ENCODE results near the gene PUS3. TPM values are rescaled to one million over a fixed set of nuclear protein-coding genes. Genes with fewer than 3 reads are reported as not detected.

PUS3 gene
- total and polyA plus RNA-seq, 2 experiments from 2014 or later: 8.3 to 10.7 TPM

- Histone ChIP-seq H3K9me2 (ENCODE audit: insufficient read depth) (no peaks in the 10 kb centered on the region), H3K36me3 (ENCODE audit: low read depth) (no peaks in the 10 kb centered on the region), H3K4me1 (ENCODE audit: insufficient read depth) (no peaks in the 10 kb centered on the region), H3K27me3 (replicated peaks; ENCODE audit: insufficient read depth) (peaks cover 47% of the 10 kb centered on the region), H3K9me3 (ENCODE audit: low read depth) (no peaks in the 10 kb centered on the region), H3K79me2 (ENCODE audit: insufficient read depth) (no peaks in the 10 kb centered on the region), H2AFZ (no peak overlapping the region), H4K20me1 (ENCODE audit: insufficient read depth) (no peaks in the 10 kb centered on the region), H3F3A (ENCODE audit: insufficient read depth) (no peaks in the 10 kb centered on the region), H3K4me3 (no peak overlapping the region), H3K9ac (no peak overlapping the region), H3K27ac (no peak overlapping the region), H3K4me2 (ENCODE audit: unreplicated experiment) (no peak overlapping the region)
- WGBS, 2 experiments (ENCODE audit: low coverage in 1 of 2, low lambda C conversion rate in 2 of 2, missing lambda C conversion rate in 2 of 2): 82 to 83% methylated on average over 8 of the region's 8 CpGs
- in situ Hi-C loops (cut with MboI): loop anchor here (5.0 kb wide), 1 partner anchor 274 kb away; no protein-coding TSS in a partner anchor
- TF ChIP-seq EZH2phosphoT487 (IDR thresholded peaks at IDR 0.05; ENCODE audit: insufficient read depth, low read depth) (no peak), EZH2 (IDR thresholded peaks at IDR 0.05; ENCODE audit: insufficient read depth, poor library complexity, severe bottlenecking) (no peak)
- DNase-seq: no peak
Observed at GRCh38 chr11:125923633-125924032, 20.6 kb upstream of the PUS3 start.

GRCh38 chr11:125923012-125923579 is 20.1 kb upstream of the PUS3 start:
- H4K20me1 ChIP-seq (ENCODE audit: insufficient read depth): no peaks in the 10 kb centered on the region
- H3K9me3 ChIP-seq (ENCODE audit: low read depth): no peaks in the 10 kb centered on the region
- TF ChIP-seq EZH2 (IDR thresholded peaks at IDR 0.05; ENCODE audit: insufficient read depth, poor library complexity, severe bottlenecking) (no peak), EZH2phosphoT487 (IDR thresholded peaks at IDR 0.05; ENCODE audit: insufficient read depth, low read depth) (no peak)
- in situ Hi-C loops (cut with MboI): loop anchor here (5.0 kb wide), 1 partner anchor 274 kb away; no protein-coding TSS in a partner anchor
- H3K79me2 ChIP-seq (ENCODE audit: insufficient read depth): no peaks in the 10 kb centered on the region
- no peak overlapping the region for H3K9ac ChIP-seq
- no peak overlapping the region for H3K4me3 ChIP-seq
- H2AFZ ChIP-seq: no peak overlapping the region
- no peaks in the 10 kb centered on the region for H3F3A ChIP-seq (ENCODE audit: insufficient read depth)
- no peaks in the 10 kb centered on the region for H3K36me3 ChIP-seq (ENCODE audit: low read depth)
- H3K4me1 ChIP-seq (ENCODE audit: insufficient read depth): no peaks in the 10 kb centered on the region
- DNase-seq: peak; percentile 82
- H3K27ac ChIP-seq: no peak overlapping the region
- H3K4me2 ChIP-seq (ENCODE audit: unreplicated experiment): no peak overlapping the region
- 1 to 5% methylated on average over 8 of the region's 8 CpGs for WGBS, 2 experiments (ENCODE audit: low coverage in 1 of 2, low lambda C conversion rate in 2 of 2, missing lambda C conversion rate in 2 of 2)
- H3K27me3 ChIP-seq (replicated peaks; ENCODE audit: insufficient read depth): peaks cover 48% of the 10 kb centered on the region
- H3K9me2 ChIP-seq (ENCODE audit: insufficient read depth): no peaks in the 10 kb centered on the region

- H3K36me3 ChIP-seq (ENCODE audit: low read depth): no peaks in the 10 kb centered on the region
- no peak overlapping the region for H3K9ac ChIP-seq
- H3K4me1 ChIP-seq (ENCODE audit: insufficient read depth): no peaks in the 10 kb centered on the region
- DNase-seq: no peak
- no peak overlapping the region for H3K4me3 ChIP-seq
- 60 to 64% methylated on average over 3 of the region's 3 CpGs for WGBS, 2 experiments (ENCODE audit: low coverage in 1 of 2, low lambda C conversion rate in 2 of 2, missing lambda C conversion rate in 2 of 2)
- no peaks in the 10 kb centered on the region for H3K79me2 ChIP-seq (ENCODE audit: insufficient read depth)
- no peak overlapping the region for H3K27ac ChIP-seq
- TF ChIP-seq EZH2phosphoT487 (IDR thresholded peaks at IDR 0.05; ENCODE audit: insufficient read depth, low read depth): no peak
- TF ChIP-seq EZH2 (IDR thresholded peaks at IDR 0.05; ENCODE audit: insufficient read depth, poor library complexity, severe bottlenecking): no peak
- no peaks in the 10 kb centered on the region for H3K9me3 ChIP-seq (ENCODE audit: low read depth)
- no peak overlapping the region for H3K4me2 ChIP-seq (ENCODE audit: unreplicated experiment)
- no peaks in the 10 kb centered on the region for H4K20me1 ChIP-seq (ENCODE audit: insufficient read depth)
- no peak overlapping the region for H2AFZ ChIP-seq
- peaks cover 49% of the 10 kb centered on the region for H3K27me3 ChIP-seq (replicated peaks; ENCODE audit: insufficient read depth)
- no peaks in the 10 kb centered on the region for H3F3A ChIP-seq (ENCODE audit: insufficient read depth)
- no peaks in the 10 kb centered on the region for H3K9me2 ChIP-seq (ENCODE audit: insufficient read depth)
- in situ Hi-C loops (cut with MboI): loop anchor here (5.0 kb wide), 1 partner anchor 275 kb away; no protein-coding TSS in a partner anchor
Observed at GRCh38 chr11:125922156-125922555, 19.1 kb upstream of the PUS3 start.

GRCh38 chr11:125921042-125921441 is 18.0 kb upstream of the PUS3 start:
- no peak overlapping the region for H2AFZ ChIP-seq
- no peak for DNase-seq
- 67 to 69% methylated on average over 9 of the region's 9 CpGs for WGBS, 2 experiments (ENCODE audit: low coverage in 1 of 2, low lambda C conversion rate in 2 of 2, missing lambda C conversion rate in 2 of 2)
- no peaks in the 10 kb centered on the region for H4K20me1 ChIP-seq (ENCODE audit: insufficient read depth)
- H3K27ac ChIP-seq: no peak overlapping the region
- H3K9me3 ChIP-seq (ENCODE audit: low read depth): no peaks in the 10 kb centered on the region
- H3K36me3 ChIP-seq (ENCODE audit: low read depth): no peaks in the 10 kb centered on the region
- no peak overlapping the region for H3K4me3 ChIP-seq
- TF ChIP-seq EZH2 (IDR thresholded peaks at IDR 0.05; ENCODE audit: insufficient read depth, poor library complexity, severe bottlenecking) (no peak), EZH2phosphoT487 (IDR thresholded peaks at IDR 0.05; ENCODE audit: insufficient read depth, low read depth) (no peak)
- H3K4me2 ChIP-seq (ENCODE audit: unreplicated experiment): no peak overlapping the region
- in situ Hi-C loops (cut with MboI): loop anchor here (5.0 kb wide), 1 partner anchor 276 kb away; no protein-coding TSS in a partner anchor
- H3K27me3 ChIP-seq (replicated peaks; ENCODE audit: insufficient read depth): peaks cover 55% of the 10 kb centered on the region
- no peaks in the 10 kb centered on the region for H3F3A ChIP-seq (ENCODE audit: insufficient read depth)
- no peaks in the 10 kb centered on the region for H3K4me1 ChIP-seq (ENCODE audit: insufficient read depth)
- H3K9me2 ChIP-seq (ENCODE audit: insufficient read depth): no peaks in the 10 kb centered on the region
- H3K79me2 ChIP-seq (ENCODE audit: insufficient read depth): no peaks in the 10 kb centered on the region
- H3K9ac ChIP-seq: no peak overlapping the region

All from GM23248 (cell line).